BJ (cell line): ENCODE data around the gene HSBP1L1. TPM values are rescaled to one million over a fixed set of nuclear protein-coding genes. Genes with fewer than 3 reads are reported as not detected.
A peak's percentile ranks its signal among the peaks of the same experiment; 100 is the strongest.
"Not testable (repeated sequence)": the region's sequence is repeated elsewhere in the genome, so short reads cannot be mapped to it uniquely, and the experiment has no call there.

Experiments used
- CTCF ChIA-PET: fragments of 350-600 bp; formaldehyde crosslinking; extraction: SDS; loops from one replicate; lab custom pipeline; 2021; ENCODE audit warnings: antibody characterized with exemption, inconsistent platforms; lab: Yijun Ruan, JAX
- POLR2A ChIA-PET: fragments of 300-600 bp; sonication (Branson Sonifier 250); formaldehyde crosslinking; extraction: SDS; loops from one replicate; lab custom pipeline; 2021; ENCODE audit warnings: antibody characterized with exemption; lab: Charles Lee
- DNase-seq: peaks from one replicate; pipeline ENCODE4 v3.0.0-alpha.2; 2011; ENCODE audit warnings: low read depth
- H3K27me3 ChIP-seq: 2 replicates; pipeline ENCODE4 v1.6.0; 2011; ENCODE audit warnings: low read length; ENCODE audit not compliant: control insufficient read depth, insufficient read depth
- H3K36me3 ChIP-seq: 2 replicates; pipeline ENCODE4 v1.5.1; 2011; ENCODE audit warnings: low read length; ENCODE audit not compliant: control insufficient read depth, insufficient read depth
- H3K4me3 ChIP-seq: 2 replicates; pipeline ENCODE4 v1.5.1; 2011; ENCODE audit warnings: low read depth, mild to moderate bottlenecking, control low read depth, low read length
- polyA plus RNA-seq: library from polyadenylated mRNA; depleted of rRNA; stranded (reverse); fragments of >200 nt; gene quantifications from 2 replicates; pipeline ENCODE4 v1.2.3, GENCODE V29; 2011
- TF ChIP-seq, protein P1 (sequence below): IDR thresholded peaks from 2 replicates; pipeline ENCODE4 v1.5.1; 2011; ENCODE audit warnings: low read depth, mild to moderate bottlenecking, control low read depth, inconsistent platforms, low read length, moderate library complexity; ENCODE audit not compliant: insufficient read depth

HSBP1L1 gene
- polyA plus RNA-seq, 1 experiment = 19.1 TPM

DNA sequence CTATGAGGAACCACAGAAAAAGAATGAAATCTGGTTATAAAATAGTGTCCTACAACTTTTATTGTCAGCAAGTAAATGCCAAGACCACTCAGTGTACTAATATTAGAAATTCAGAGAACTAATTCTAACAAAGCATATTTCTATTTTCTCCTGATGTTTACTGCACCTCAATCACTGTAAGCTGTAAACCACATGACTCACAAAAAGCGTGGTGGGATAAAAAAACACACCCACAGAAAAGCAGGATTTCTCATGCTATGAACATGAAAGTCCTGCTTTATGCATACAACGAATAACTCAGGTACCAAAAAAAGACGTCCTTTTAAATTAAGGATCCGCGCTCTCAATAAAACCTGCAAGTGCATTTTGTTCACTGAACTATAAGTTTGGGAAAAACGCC, 23.1 kb downstream of the HSBP1L1 start:
- no peak for DNase-seq
- Histone ChIP-seq H3K27me3 (no peaks in the 10 kb centered on the region), H3K4me3 (peak overlapping the region; percentile 70), H3K36me3 (0 out of 2 replicates have a peak, but pooled peaks cover 1% of the 10 kb centered on the region)
- ChIA-PET POLR2A (interaction anchor here (0.5 kb wide), 1 partner anchor 182 kb away, joined by 4 read pairs; no protein-coding TSS in a partner anchor), CTCF (interaction anchor here (0.7 to 1.6 kb wide), 2 partner anchors 25 to 38 kb away, joined by 3 read pairs; no protein-coding TSS in a partner anchor)
- TF ChIP-seq, protein P1, sequence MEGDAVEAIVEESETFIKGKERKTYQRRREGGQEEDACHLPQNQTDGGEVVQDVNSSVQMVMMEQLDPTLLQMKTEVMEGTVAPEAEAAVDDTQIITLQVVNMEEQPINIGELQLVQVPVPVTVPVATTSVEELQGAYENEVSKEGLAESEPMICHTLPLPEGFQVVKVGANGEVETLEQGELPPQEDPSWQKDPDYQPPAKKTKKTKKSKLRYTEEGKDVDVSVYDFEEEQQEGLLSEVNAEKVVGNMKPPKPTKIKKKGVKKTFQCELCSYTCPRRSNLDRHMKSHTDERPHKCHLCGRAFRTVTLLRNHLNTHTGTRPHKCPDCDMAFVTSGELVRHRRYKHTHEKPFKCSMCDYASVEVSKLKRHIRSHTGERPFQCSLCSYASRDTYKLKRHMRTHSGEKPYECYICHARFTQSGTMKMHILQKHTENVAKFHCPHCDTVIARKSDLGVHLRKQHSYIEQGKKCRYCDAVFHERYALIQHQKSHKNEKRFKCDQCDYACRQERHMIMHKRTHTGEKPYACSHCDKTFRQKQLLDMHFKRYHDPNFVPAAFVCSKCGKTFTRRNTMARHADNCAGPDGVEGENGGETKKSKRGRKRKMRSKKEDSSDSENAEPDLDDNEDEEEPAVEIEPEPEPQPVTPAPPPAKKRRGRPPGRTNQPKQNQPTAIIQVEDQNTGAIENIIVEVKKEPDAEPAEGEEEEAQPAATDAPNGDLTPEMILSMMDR = no peak

DNA sequence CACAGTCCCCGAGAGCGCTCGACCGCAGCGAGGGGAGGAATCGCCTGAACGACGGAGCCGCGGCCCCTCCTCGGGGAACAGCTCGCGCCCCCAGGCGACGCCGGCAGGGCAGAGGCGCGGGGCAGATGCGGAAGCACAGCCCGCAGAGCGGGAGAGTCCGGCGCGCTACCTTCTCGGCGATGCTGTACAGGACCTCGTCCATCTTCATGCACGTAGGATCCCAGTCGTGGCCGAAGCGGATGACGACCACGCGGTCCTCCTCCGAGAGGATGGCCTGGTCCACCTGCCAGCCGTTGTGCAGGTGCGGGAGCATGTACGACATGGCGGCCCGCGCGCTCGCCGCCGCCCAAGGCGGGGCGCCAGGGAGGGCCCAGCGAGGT, 23.6 kb downstream of the HSBP1L1 start:
- TF ChIP-seq, protein P1 = peak; percentile 50
- Histone ChIP-seq H3K4me3 (peak overlapping the region; percentile 70), H3K27me3 (no peaks in the 10 kb centered on the region), H3K36me3 (0 out of 2 replicates have a peak, but pooled peaks cover 1% of the 10 kb centered on the region)
- POLR2A ChIA-PET = interaction anchor here (0.5 kb wide), 1 partner anchor 183 kb away, joined by 4 read pairs; no protein-coding TSS in a partner anchor
- DNase-seq = no peak
- CTCF ChIA-PET = interaction anchor here (0.7 to 1.6 kb wide), 2 partner anchors 26 to 38 kb away, joined by 3 read pairs; no protein-coding TSS in a partner anchor

DNA sequence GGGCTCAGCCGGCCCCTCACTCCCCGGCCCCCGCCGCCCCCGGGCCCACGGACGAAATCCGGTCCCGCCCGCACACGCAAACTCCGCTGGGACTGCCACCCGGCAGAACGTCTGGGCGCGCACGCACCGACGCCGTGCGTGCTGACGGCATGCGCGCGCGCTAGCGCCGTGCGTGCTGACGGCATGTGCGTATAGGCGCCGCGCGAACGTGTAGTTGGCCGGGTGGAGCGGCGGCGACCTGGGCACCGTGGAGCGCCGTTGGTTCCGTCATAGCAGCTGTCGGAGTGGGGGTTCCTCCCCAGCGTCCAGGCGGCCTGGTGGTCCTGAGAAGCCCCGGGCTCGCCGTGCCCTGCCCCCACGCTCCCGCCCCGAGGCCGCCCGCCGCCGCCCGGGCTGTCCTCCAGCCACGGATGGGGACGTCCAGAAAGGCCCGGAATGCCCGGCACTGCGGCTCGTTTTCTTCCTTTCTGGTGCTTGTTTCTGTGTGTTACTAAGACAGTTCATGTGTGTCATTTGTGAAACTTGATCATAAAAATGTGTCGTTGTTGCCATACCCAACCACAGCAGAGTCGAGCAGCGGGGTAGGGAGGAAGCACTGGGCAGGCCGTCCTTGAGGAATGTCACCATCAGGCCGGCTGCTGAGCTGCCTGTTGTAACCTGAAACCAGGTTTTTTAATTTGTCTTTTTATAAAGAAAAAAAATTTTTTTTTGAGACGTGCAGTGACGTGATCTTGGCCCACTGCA, 24.2 kb downstream of the HSBP1L1 start, which contains the start of gene TXNL4A:
TXNL4A (minus strand) TSS at position 113 of the 744 bp plus-strand sequence. CDS start 171 bp downstream, outside the sequence.
- POLR2A ChIA-PET = no interaction called here

DNA sequence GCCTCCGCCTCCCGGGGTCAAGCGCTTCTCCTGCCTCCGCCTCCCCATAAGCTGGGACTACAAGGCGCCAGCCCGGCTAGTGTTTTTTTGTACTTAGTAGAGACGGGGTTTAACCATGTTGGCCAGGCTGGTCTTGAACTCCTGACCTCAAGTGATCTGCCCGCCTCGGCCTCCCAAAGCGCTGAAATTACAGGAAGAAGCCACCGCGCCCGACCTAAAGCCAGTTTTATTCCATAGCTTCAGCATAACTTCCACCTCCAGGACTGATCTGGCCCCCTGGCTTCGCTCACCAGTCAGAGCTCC, 24.7 kb downstream of the HSBP1L1 start:
- no peaks in the 10 kb centered on the region for H3K27me3 ChIP-seq
- CTCF ChIA-PET = interaction anchor here (1.4 kb wide), 1 partner anchor 32 kb away, joined by 3 read pairs; no protein-coding TSS in a partner anchor
- DNase-seq = no peak
- TF ChIP-seq, protein P1 = no peak
- H3K36me3 ChIP-seq = 0 out of 2 replicates have a peak, but pooled peaks cover 1% of the 10 kb centered on the region
- POLR2A ChIA-PET = no interaction called here
- peak overlapping the region; percentile 70 for H3K4me3 ChIP-seq

More for the DNA sequence above, 24.2 kb downstream of the HSBP1L1 start, which contains the start of gene TXNL4A:
- H3K36me3 ChIP-seq = 0 out of 2 replicates have a peak, but pooled peaks cover 1% of the 10 kb centered on the region
- CTCF ChIA-PET = interaction anchor here (1.4 to 1.6 kb wide), 2 partner anchors 32 to 39 kb away, joined by 3 read pairs; no protein-coding TSS in a partner anchor
- no peaks in the 10 kb centered on the region for H3K27me3 ChIP-seq
- TF ChIP-seq, protein P1 = no peak
- DNase-seq = no peak
- peak within 1 kb of the TSS; percentile 70 for H3K4me3 ChIP-seq

DNA sequence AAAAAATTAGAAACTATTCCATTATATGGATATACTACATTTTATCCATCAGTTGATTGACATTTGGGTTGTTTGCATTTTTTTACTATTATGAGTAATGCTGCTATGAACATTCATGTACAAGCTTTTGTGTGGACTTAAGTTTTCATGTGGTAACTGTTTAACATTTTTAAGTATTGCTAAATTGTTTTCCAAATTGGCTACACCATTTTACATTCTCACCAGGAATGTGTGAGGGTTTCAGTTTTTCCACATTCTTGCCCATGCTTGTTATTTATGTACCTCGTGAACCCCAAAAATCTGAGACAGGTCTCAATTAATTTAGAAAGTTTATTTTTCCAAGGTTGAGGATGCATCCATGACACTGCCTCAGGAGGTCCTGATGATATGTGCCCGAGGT, 27.1 kb downstream of the HSBP1L1 start:
- CTCF ChIA-PET = no interaction called here
- DNase-seq = no peak
- H3K4me3 ChIP-seq = no peak overlapping the region
- no peaks in the 10 kb centered on the region for H3K36me3 ChIP-seq
- no peaks in the 10 kb centered on the region for H3K27me3 ChIP-seq
- TF ChIP-seq, protein P1 = no peak
- POLR2A ChIA-PET = no interaction called here

DNA sequence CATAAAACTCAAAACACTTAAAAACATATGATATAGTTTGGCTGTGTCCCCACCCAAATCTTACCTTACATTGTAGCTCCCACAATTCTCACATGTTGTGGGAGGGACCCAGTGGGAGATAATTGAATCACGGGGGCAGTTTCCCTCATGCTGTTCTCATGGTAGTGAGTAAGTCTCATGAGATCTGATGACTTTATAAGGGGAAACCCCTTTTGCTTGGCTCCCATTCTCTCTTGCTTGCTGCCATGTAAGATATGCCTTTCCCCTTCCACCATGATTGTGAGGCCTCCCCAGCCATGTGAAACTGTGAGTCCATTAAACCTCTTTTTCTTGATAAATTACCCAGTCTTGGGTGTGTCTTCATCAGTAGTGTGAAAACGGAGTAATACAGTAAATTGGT, 35.3 kb downstream of the HSBP1L1 start:
- POLR2A ChIA-PET, DNase-seq, H3K4me3 ChIP-seq, CTCF ChIA-PET, H3K36me3 ChIP-seq, H3K27me3 ChIP-seq: not testable (repeated sequence)
